HG03064 (cell line): ENCODE results near the gene ABT1.
"Not testable (repeated sequence)": the region's sequence is repeated elsewhere in the genome, so short reads cannot be mapped to it uniquely, and the experiment has no call there.

Experiments used
- ATAC-seq: cut with Tn5 transposase; IDR thresholded peaks from one replicate; pipeline ENCODE4 v1.9.1; 2021; ENCODE audit warnings: low read depth; ENCODE audit not compliant: unreplicated experiment

ABT1 gene

DNA sequence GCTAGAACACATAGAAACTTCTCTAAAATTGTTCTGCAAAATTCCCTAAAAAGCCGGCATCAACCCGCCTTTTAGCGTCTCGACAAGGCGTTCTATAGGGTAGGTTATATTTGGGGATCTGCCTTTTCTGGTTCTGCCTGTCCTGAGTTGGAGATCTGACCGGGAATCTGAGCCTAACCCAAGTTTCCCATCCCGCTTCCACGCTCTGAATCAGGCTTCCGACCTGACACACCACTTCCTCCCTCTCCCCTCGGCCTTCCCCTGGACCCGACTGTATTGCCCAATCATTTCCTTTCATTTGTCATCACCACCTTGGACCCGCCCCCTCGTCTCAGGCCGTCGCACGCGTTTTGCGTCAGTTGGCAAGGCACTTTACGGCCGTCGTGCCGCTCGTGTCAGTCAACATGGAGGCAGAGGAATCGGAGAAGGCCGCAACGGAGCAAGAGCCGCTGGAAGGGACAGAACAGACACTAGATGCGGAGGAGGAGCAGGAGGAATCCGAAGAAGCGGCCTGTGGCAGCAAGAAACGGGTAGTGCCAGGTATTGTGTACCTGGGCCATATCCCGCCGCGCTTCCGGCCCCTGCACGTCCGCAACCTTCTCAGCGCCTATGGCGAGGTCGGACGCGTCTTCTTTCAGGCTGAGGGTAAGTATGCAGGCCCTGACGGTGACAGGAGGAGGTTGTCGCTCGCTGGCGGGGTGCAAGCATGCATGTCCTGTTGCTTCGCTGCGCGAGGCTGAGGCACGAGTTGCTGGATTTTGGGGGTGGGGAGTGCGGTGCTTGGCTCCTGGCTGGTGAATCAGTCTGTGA is at the start of gene ABT1:
Gene ABT1, plus strand, starts transcription at position 375 of the 810 bp plus-strand sequence. Its CDS starts 30 bp downstream, at position 405.
- ATAC-seq, result peak; percentile 69

DNA sequence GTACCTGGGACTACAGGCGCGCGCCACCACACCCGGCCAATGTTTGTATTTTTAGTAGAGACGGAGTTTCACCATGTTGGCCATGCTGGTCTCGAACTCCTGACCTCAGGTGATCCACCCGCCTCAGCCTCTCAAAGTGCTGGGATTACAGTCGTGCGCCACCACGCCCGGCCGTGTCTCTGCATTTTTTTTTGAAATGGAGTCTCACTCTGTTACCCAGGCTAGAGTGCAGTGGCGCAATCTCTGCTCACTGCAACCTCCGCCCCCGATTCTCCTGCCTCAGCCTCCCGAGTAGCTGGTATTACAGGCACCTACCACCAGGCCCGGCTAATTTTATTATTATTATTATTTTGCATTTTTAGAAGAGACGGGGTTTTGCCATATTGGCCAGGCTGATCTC is 49.4 kb upstream of the ABT1 start:
- ATAC-seq, result not testable (repeated sequence)

DNA sequence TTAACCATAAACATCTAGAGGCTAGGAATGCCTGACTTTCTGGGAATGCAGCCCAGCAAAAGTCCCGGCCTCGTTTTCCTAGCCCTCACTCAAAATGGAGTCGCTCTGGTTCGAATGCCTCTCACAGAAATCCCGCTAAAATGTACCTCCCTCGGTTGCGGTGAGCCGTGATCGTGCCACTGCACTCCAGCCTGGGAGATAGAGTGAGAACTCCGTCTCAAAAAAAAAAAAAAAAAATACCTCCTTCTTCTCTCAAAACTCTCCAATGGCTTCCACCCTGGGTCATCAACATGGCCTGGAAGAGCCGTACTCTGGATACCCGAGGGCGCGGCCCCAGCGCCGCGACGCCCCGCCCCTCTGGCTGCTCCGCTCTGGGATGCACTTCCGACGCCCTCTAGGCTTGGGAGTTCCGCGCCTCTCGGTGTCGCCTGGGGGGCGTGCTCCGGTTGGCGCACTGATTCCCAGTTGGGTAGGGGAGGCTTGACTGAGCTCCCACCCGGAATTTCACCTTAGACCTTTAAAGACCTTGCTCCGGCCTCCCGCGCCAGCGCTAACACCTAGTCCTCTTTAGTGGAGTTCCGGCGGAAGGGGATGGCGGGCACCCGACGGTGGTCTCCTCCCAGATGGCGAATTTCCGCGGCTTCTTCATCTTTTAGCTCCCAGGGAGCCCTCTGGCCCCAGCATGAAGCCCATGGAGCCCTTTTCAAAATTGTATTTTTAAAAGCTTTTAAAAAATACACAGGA is 46.3 kb upstream of the ABT1 start:
- ATAC-seq, result no peak

DNA sequence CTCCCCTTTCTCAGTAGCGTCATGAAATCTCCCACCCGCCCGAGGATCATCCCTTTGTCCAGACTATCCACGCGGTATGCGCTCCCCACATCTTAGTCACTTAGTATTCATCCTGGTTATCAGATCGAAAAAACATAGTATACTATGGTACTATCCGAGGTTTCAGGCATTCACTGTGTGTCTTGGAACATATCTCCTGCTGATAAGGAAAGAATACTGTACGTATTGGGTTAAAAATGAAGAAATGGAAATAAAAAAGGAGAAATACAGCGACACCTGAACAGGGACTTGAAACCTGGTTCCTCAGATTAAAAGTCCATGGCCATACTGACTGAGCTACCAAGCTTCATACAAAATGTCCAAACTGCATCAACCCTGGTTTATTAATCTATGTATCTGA is 44.5 kb upstream of the ABT1 start:
- no peak for ATAC-seq

DNA sequence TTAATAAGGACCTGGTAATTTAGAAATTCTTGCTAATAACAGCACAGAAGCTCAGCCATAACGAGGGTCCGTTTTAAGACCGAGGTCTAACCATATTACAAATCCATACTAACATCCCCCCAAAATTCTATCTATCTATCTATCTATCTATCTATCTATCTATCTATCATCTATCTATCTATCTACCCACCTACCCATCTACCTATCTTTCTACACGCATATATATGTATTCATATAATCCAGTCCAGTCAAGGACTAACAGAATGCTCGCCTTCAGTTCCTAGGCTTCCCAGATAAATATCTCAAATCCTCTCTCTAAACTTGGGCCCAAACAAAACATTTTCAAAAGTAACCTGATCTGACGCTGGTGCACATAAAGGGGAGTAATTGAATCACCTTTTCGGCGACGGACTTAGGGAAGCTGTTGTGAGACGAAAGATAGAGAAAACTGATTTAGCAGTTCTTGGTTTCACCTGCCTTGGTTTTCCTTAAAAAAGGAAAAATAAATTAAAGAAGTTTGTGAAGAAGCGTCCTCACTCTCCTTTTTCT is 44.0 kb upstream of the ABT1 start:
- ATAC-seq, result no peak

DNA sequence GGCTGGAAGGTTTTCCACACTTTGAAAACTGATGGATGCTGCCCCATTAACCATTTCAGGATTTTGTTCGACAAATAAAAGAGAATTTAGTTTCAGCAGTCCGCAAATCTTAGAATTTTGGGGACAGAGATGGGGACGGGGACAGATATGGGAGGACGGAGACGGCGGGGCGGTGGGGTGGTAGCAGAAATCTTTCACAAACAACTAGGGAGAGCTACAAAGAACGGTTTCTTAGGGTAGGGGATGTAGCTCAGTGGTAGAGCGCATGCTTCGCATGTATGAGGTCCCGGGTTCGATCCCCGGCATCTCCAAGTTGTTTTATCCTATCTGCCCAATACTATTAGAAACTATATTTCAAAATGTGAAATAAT is 43.5 kb upstream of the ABT1 start:
- ATAC-seq, result peak; percentile 50

DNA sequence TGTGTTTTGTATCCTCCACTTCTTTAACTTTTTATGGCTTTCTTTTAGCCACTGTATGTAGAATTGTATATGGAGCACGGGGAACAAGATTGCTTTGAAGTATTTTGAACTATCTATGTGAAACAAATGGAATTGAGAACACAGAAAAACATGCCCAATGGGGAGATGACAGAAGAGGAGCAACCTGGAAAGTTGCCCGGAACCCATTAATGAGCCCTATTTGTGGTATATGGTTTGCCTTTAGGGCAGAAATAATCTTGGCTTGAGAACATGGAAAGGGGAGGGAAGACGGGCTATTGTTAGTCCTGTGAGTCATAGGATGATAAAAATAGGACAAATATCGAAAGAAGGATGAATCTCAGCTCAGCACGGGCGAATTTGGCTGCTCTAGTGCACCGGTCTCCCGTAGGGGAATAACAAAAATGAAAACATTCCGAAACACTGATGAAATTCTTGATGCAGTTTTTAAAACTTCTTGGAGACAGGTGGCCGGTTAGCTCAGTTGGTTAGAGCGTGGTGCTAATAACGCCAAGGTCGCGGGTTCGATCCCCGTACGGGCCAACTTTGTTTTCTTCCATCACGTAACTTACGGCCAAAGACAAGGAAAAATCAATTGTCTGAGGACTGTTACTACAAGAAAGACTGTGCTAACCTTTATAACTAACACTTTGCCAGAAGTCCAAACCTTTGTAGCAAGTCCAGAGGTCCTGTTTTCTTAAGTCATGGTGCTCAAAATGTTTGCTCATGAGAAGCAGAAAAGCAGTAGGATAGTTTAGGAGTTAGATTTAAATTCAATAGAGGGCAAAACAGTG is 42.9 kb upstream of the ABT1 start:
- ATAC-seq, result peak; percentile 37

DNA sequence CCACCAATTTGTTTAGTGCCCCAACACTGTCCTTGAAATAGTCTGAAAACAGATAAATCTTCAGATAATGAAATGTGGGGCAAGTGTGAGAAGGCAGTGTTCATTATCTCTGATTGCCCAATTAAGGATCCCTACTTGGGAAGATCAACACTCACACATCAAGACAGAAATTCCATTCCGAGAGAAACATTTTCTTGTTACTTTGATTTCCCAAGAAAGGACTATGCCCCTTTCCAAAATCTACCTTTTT is 42.4 kb upstream of the ABT1 start:
- ATAC-seq, result no peak

DNA sequence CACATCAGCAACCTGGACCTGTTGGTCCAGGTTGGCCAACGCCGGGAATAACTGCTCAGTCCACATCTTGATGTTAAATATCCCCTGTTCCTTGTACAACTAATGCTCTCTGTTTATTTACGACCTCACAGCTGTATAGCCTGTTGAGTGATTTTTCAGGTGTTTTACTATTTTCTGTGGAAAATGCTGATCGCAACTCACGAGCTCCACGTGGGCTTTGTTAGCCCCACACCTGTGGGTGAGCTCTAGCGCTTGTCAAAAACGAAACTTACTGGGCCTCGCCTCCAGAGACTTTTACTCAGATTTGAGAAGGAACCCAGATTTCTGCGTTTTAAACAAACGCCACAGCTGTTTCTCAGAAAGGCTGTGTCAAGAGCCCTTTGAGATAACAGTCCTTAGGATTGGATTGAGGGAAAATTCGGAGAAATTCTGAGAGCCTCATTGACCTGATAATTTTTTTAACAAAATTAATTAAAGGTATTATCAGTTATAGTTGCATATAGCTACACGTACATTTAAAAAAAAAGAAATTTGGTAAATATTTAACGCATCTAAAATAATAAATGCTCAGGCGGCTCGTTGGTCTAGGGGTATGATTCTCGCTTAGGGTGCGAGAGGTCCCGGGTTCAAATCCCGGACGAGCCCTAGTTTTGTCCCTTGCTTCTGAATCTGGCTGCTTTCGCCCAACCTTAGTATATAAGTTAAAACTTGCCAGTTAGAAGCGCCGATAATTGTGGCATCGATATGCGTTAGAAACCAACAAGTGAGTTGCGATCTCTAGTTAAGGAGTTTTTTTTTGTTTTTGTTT is 41.9 kb upstream of the ABT1 start:
- ATAC-seq, result no peak

DNA sequence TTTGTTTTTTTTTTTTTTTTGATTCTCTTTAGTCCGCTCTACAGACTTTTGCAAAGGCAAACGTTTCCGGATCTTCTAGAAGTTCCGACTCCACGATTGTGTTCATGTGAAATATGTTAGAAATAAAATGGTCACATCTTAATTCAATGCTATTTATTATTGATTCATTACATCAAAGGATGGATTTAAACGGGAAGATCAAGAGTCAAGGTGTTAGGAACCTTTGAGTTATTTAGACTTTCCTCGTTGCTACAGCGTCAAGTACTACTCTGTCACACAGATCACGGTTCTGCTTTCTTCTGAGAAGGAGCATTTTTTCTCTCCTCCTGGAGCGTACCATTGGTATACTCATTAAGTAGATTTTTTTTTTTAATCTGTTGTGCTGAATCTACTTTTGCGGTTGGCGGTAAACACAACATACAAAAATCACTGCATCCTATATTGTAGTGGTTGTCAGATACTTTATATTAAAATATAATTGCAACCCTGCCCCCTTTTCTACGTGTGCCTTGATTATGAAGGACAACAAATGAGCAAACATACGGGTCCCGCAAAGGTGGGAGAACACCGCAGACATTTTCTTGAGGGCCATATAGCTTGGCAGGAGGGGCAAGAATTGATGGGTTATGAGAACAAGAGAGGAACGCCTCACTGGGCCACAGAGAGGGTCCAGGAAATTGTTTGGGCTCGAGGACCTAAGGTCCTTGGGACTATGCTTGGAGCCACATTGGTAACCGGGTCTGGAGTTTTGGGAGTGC is 41.1 kb upstream of the ABT1 start:
- ATAC-seq, result no peak

DNA sequence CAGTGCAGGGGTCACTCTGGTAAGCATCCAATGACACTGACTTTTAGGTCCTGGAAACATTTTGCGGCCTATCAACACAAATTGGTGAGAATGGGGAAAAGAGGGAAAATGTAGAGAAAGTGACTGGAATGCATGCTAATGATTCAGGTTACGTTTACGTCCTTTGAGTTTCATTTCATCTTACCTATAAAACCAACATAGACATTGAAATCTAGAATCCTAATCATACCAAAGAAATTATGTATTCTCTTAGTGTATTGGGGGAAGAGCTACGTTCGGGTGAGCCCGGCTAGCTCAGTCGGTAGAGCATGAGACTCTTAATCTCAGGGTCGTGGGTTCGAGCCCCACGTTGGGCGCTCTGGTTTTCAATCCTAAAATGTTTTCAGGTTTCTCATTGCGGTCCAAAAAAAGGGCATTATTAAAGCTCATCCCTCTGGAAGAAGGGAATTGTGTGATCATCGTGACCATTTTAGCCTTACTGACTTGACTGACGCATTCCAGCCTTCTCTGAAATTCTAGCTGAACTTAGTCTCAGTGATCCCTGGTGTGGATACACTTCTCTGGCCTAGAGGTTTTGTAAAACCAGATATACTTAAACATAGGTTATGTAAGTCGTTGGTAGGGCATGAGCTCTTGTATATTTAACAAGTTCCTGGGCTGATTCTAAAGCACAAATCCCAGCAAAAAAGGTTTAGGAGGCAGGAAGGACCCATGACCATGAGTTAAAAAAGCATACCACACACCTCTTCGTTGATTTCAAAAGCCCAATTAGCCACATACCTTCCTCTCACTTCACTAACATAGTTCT is 40.3 kb upstream of the ABT1 start:
- no peak for ATAC-seq

DNA sequence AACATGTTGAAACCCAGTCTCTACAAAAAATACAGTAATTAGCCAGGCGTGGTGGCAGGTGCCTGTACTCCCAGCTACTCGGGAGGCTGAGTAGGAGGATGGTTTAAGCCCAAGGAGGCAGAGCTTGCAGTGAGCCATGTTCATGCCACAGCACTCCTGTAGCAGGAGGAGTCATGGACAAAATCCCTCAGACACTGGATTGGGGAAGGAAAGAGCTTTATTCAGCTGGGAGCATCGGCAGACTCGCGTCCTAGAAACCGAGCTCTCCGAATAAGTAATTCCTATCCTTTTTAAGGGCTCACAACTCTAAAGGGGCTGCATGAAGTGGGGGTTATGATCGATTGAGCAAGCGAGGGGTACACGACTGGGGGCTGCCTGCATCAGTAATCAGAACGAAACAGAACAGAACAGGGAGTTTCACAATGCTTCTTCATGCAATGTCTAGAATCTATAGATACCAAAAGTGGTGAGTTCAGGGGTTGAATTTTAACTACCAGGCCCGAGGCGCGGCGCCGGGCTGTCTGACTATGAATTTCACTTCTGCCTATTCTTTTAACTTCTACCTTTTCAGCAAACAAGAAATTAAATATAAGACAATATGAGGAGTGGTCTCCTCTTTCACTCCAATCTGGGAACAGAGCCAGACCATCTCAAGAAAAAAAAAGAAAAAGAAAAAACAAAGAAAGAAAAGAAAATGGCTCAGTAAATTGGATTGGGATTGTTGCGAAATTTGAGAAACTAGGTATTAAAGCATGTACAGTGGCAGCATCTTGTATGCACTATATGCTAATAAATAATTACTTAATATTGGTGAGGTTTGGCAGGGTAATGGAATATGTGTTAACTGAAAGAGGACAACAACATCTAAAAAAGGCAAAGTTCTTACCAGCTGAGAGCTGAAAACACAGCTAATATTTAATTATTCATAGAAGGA is 35.0 kb upstream of the ABT1 start:
- ATAC-seq, result no peak

DNA sequence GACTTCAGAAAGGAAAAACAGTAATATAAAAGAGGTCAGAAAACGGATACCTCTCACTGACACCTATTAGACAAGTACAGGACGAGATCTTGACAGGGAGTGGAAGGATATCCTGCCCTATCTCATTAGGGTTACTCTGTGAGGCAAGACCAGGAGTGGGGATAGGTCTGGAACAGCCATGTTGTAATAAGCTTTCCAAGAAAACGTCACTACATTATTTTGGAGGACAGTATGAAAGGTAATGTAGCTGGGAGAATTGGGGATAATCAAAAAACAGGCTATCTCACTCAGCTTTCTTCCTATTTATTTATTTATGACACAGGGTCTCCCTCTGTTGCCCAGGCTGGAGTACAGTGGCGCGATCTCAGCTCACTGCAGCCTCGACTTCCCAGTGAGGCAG is 33.3 kb upstream of the ABT1 start:
- ATAC-seq, result no peak

DNA sequence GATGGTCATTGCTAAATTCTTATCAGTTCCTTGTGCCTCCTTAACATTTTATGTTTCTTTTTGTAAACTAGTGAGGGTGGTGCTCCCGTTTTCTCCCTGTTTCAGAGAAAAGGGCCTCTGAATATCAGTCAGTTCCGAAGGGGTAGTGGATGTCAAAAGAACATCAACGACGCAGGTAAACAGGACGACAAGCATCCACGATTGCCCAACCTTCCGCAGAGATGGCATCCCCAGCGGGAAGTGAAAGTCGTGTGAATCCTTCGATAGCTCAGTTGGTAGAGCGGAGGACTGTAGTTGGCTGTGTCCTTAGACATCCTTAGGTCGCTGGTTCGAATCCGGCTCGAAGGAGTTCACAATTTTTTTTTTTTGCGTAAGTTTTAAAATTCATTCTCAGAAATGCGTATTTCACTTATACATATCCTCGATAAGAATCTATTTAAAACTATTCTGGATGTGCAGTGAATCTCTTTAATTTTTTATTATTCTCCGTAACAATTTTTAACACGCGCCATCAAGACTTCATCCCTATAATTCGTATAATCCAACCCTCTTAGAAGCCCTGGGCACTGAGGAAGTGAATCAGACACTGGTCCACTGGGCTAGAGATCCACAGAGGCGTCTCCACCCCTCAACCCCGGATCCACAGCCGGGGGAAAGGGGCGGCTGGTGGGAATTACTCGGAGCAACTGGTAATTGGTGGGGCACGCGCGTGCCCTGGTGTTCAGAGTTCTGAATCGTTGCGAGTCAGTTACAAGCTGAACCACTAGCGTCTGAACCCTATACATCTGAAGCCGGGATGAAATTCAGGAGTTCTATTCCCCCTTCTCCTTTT is 27.9 kb upstream of the ABT1 start:
- ATAC-seq, result peak; percentile 72

DNA sequence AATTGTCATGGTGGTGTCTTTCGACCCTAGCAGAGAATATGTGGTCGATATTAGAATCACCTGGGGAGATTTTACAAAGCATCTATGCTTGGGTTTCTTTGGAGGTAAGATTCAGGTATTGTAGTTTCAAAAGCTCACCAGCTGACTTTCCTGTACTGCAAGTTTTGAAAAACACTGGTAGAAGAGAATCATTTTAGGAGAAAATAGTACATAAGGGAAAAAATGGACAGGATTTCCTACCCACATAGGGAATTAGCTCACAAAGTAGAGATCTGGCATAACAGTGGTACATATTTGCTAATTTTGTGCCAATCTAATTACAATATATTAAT is 27.4 kb upstream of the ABT1 start:
- no peak for ATAC-seq

DNA sequence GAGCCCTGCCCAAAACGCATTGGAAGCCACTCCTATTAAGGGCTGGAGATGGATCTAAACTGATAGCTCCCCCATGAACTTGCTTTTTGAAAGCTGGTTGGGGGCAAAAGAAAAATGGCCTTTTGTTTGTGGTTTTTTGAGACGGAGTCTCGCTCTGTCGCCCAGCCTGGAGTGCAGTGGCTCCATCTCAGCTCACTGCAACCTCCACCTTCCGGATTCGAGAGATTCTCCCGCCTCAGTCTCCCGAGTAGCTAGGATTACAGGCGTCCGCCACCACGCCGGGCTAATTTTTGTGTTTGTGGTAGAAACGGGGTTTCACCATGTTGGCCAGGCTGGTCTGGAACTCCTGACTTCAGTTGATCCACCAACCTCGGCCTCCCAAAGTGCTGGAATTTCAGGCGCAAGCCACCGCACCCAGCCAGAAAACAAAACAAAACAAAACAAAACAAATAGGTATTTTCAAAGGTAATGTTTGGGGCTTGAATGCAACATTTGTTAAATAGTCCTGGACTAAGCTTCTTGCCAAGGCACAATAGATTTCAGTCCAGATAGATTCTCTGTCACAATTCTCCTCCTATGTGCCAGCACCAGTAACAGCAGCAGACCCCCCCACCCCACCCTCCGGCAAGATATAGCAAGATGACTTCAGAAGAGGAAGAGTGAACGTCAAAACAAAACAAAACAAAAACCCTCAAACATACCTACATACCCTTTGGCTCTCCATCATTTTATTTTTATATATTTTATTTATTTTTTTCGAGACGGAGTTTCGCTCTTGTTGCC is 26.5 kb upstream of the ABT1 start:
- ATAC-seq, result no peak
